ENCODE data around the gene NUDT9.
"Not testable (repeated sequence)": the region's sequence is repeated elsewhere in the genome, so short reads cannot be mapped to it uniquely, and the experiment has no call there.

NUDT9 gene

GRCh38 chr4:87489678-87490077, 67.3 kb downstream of the NUDT9 start:
- H3K4me3 ChIP-seq (ENCODE audit: low read depth, low read length), result no peak overlapping the region
- in situ Hi-C loops (cut with HindIII; ENCODE audit: low sequenced_read_pairs), result no loop called here
- DNase-seq (ENCODE audit: low read depth), result no peak
- TF ChIP-seq CTCF (IDR thresholded peaks at IDR 0.05; ENCODE audit: low read depth, low read length, missing control alignments), result no peak

- no peak overlapping the region for H3K4me3 ChIP-seq (ENCODE audit: low read depth, low read length)
- no peak for DNase-seq (ENCODE audit: low read depth)
- no peak for TF ChIP-seq CTCF (IDR thresholded peaks at IDR 0.05; ENCODE audit: low read depth, low read length, missing control alignments)
- in situ Hi-C loops (cut with HindIII; ENCODE audit: low sequenced_read_pairs), result no loop called here
Observed at GRCh38 chr4:87490664-87491369, 68.4 kb downstream of the NUDT9 start.

GRCh38 chr4:87491436-87491835, 69.1 kb downstream of the NUDT9 start:
- no peak for TF ChIP-seq CTCF (IDR thresholded peaks at IDR 0.05; ENCODE audit: low read depth, low read length, missing control alignments)
- in situ Hi-C loops (cut with HindIII; ENCODE audit: low sequenced_read_pairs), result no loop called here
- no peak for DNase-seq (ENCODE audit: low read depth)
- H3K4me3 ChIP-seq (ENCODE audit: low read depth, low read length), result no peak overlapping the region

GRCh38 chr4:87491851-87492250, 69.5 kb downstream of the NUDT9 start:
- DNase-seq (ENCODE audit: low read depth); H3K4me3 ChIP-seq (ENCODE audit: low read depth, low read length); in situ Hi-C loops (cut with HindIII; ENCODE audit: low sequenced_read_pairs): not testable (repeated sequence)

GRCh38 chr4:87493115-87493514, 70.7 kb downstream of the NUDT9 start:
- DNase-seq (ENCODE audit: low read depth), result no peak
- in situ Hi-C loops (cut with HindIII; ENCODE audit: low sequenced_read_pairs), result no loop called here
- no peak for TF ChIP-seq CTCF (IDR thresholded peaks at IDR 0.05; ENCODE audit: low read depth, low read length, missing control alignments)
- H3K4me3 ChIP-seq (ENCODE audit: low read depth, low read length), result no peak overlapping the region

GRCh38 chr4:87497159-87497558, 74.8 kb downstream of the NUDT9 start:
- in situ Hi-C loops (cut with HindIII; ENCODE audit: low sequenced_read_pairs), result no loop called here
- no peak overlapping the region for H3K4me3 ChIP-seq (ENCODE audit: low read depth, low read length)
- DNase-seq (ENCODE audit: low read depth), result no peak
- no peak for TF ChIP-seq CTCF (IDR thresholded peaks at IDR 0.05; ENCODE audit: low read depth, low read length, missing control alignments)

- no peak for TF ChIP-seq CTCF (IDR thresholded peaks at IDR 0.05; ENCODE audit: low read depth, low read length, missing control alignments)
- in situ Hi-C loops (cut with HindIII; ENCODE audit: low sequenced_read_pairs), result no loop called here
- no peak overlapping the region for H3K4me3 ChIP-seq (ENCODE audit: low read depth, low read length)
- no peak for DNase-seq (ENCODE audit: low read depth)
Observed at GRCh38 chr4:87497578-87497977, 75.2 kb downstream of the NUDT9 start.
